Large intestine (tissue), 12 donors: ENCODE results near the gene AKR1A1. TPM values are rescaled to one million over a fixed set of nuclear protein-coding genes. Genes with fewer than 3 reads are reported as not detected.

Experiments
- DNase-seq, 2 donors: peaks; one replicate each; pipeline versions ENCODE4 v3.0.0 to v3.0.0-alpha.2; 2013
- H3K27ac ChIP-seq: one replicate; pipeline ENCODE4 v1.5.1; 2013; ENCODE audit warnings: low read length
- H3K27me3 ChIP-seq: 2 replicates; pipeline ENCODE4 v1.6.1; 2013; ENCODE audit warnings: low read length; ENCODE audit not compliant: control insufficient read depth, insufficient read depth
- H3K36me3 ChIP-seq: 2 replicates; pipeline ENCODE4 v1.6.1; 2013; ENCODE audit warnings: low read length; ENCODE audit not compliant: control insufficient read depth, insufficient read depth
- H3K4me1 ChIP-seq: one replicate; pipeline ENCODE4 v1.6.1; 2013; ENCODE audit warnings: low read length; ENCODE audit not compliant: control insufficient read depth, insufficient read depth
- H3K4me3 ChIP-seq: one replicate; pipeline ENCODE4 v1.5.1; 2013; ENCODE audit warnings: low read length
- H3K9me3 ChIP-seq: one replicate; pipeline ENCODE4 v1.6.1; 2013; ENCODE audit warnings: mild to moderate bottlenecking, low read depth, low read length, moderate library complexity; ENCODE audit not compliant: control insufficient read depth
- WGBS: methylation state at CpG from one replicate; pipeline ENCODE4 v1.1.5; 2013; ENCODE audit warnings: low lambda C conversion rate; ENCODE audit not compliant: insufficient coverage; 5-methylcytosine and 5-hydroxymethylcytosine counted together
- long read RNA-seq, 11 donors: transcript quantifications; one replicate each; lab custom pipeline, GENCODE V29; 2026
- polyA plus RNA-seq: library from polyadenylated mRNA; unstranded; fragments of 120-200 nt; gene quantifications from one replicate; pipeline ENCODE4 v1.2.1, GENCODE V29; 2013

The AKR1A1 gene
- polyA plus RNA-seq: 256 TPM
- long read RNA-seq, donor 1, transcript AKR1A1-201 (9 exons, 1,166 nt): major isoform, 42 of 112 reads
- long read RNA-seq, donor 1, transcript AKR1A1-202 (10 exons, 1,818 nt): minor isoform, 5 of 112 reads
- long read RNA-seq, donor 1, transcript AKR1A1-204 (4 exons, 1,018 nt): minor isoform, 5 of 112 reads
- long read RNA-seq, donor 1, transcript AKR1A1-214 (10 exons, 1,360 nt): minor isoform, 8 of 112 reads
- long read RNA-seq, donor 1, partial matches to known transcripts: 43 of 112 reads
- long read RNA-seq, donor 1, other reads (novel, unspliced or antisense): 0 of 112 reads
- long read RNA-seq, donor 2, transcript AKR1A1-205 (4 exons, 948 nt): minor isoform, 14 of 342 reads
- long read RNA-seq, donor 2, transcript AKR1A1-202 (10 exons, 1,818 nt): minor isoform, 19 of 342 reads
- long read RNA-seq, donor 2, transcript AKR1A1-201 (9 exons, 1,166 nt): major isoform, 77 of 342 reads
- long read RNA-seq, donor 2, transcript AKR1A1-206 (3 exons, 630 nt): minor isoform, 23 of 342 reads
- long read RNA-seq, donor 2, partial matches to known transcripts: 173 of 342 reads
- long read RNA-seq, donor 2, other reads (novel, unspliced or antisense): 6 of 342 reads
- long read RNA-seq, donor 3: 0 reads
- long read RNA-seq, donor 4, partial matches to known transcripts: 0 of 12 reads
- long read RNA-seq, donor 4, other reads (novel, unspliced or antisense): 0 of 12 reads
- long read RNA-seq, donor 5, transcript AKR1A1-202 (10 exons, 1,818 nt): minor isoform, 9 of 94 reads
- long read RNA-seq, donor 5, transcript AKR1A1-206 (3 exons, 630 nt): minor isoform, 8 of 94 reads
- long read RNA-seq, donor 5, transcript AKR1A1-201 (9 exons, 1,166 nt): major isoform, 35 of 94 reads
- long read RNA-seq, donor 5, partial matches to known transcripts: 32 of 94 reads
- long read RNA-seq, donor 5, other reads (novel, unspliced or antisense): 0 of 94 reads
- long read RNA-seq, donor 6, transcript AKR1A1-214 (10 exons, 1,360 nt): minor isoform, 5 of 179 reads
- long read RNA-seq, donor 6, transcript AKR1A1-206 (3 exons, 630 nt): minor isoform, 18 of 179 reads
- long read RNA-seq, donor 6, transcript AKR1A1-202 (10 exons, 1,818 nt): minor isoform, 16 of 179 reads
- long read RNA-seq, donor 6, transcript AKR1A1-201 (9 exons, 1,166 nt): major isoform, 53 of 179 reads
- long read RNA-seq, donor 6, partial matches to known transcripts: 76 of 179 reads
- long read RNA-seq, donor 6, other reads (novel, unspliced or antisense): 0 of 179 reads
- long read RNA-seq, donor 7, transcript AKR1A1-201 (9 exons, 1,166 nt): major isoform, 13 of 59 reads
- long read RNA-seq, donor 7, transcript AKR1A1-206 (3 exons, 630 nt): minor isoform, 7 of 59 reads
- long read RNA-seq, donor 7, transcript AKR1A1-202 (10 exons, 1,818 nt): minor isoform, 6 of 59 reads
- long read RNA-seq, donor 7, transcript AKR1A1-214 (10 exons, 1,360 nt): minor isoform, 6 of 59 reads
- long read RNA-seq, donor 7, partial matches to known transcripts: 19 of 59 reads
- long read RNA-seq, donor 7, other reads (novel, unspliced or antisense): 0 of 59 reads
- long read RNA-seq, donor 8, transcript AKR1A1-214 (10 exons, 1,360 nt): minor isoform, 20 of 266 reads
- long read RNA-seq, donor 8, transcript AKR1A1-202 (10 exons, 1,818 nt): minor isoform, 17 of 266 reads
- long read RNA-seq, donor 8, transcript AKR1A1-206 (3 exons, 630 nt): minor isoform, 13 of 266 reads
- long read RNA-seq, donor 8, transcript AKR1A1-201 (9 exons, 1,166 nt): major isoform, 83 of 266 reads
- long read RNA-seq, donor 8, partial matches to known transcripts: 118 of 266 reads
- long read RNA-seq, donor 8, other reads (novel, unspliced or antisense): 0 of 266 reads
- long read RNA-seq, donor 9, transcript AKR1A1-214 (10 exons, 1,360 nt): minor isoform, 11 of 256 reads
- long read RNA-seq, donor 9, transcript AKR1A1-206 (3 exons, 630 nt): minor isoform, 19 of 256 reads
- long read RNA-seq, donor 9, transcript AKR1A1-201 (9 exons, 1,166 nt): major isoform, 64 of 256 reads
- long read RNA-seq, donor 9, transcript AKR1A1-202 (10 exons, 1,818 nt): minor isoform, 22 of 256 reads
- long read RNA-seq, donor 9, partial matches to known transcripts: 124 of 256 reads
- long read RNA-seq, donor 9, other reads (novel, unspliced or antisense): 0 of 256 reads
- long read RNA-seq, donor 10, transcript AKR1A1-202 (10 exons, 1,818 nt): minor isoform, 11 of 192 reads
- long read RNA-seq, donor 10, transcript AKR1A1-206 (3 exons, 630 nt): minor isoform, 10 of 192 reads
- long read RNA-seq, donor 10, transcript AKR1A1-201 (9 exons, 1,166 nt): major isoform, 78 of 192 reads
- long read RNA-seq, donor 10, transcript AKR1A1-214 (10 exons, 1,360 nt): minor isoform, 11 of 192 reads
- long read RNA-seq, donor 10, partial matches to known transcripts: 72 of 192 reads
- long read RNA-seq, donor 10, other reads (novel, unspliced or antisense): 0 of 192 reads
- long read RNA-seq, donor 11, transcript AKR1A1-206 (3 exons, 630 nt): minor isoform, 8 of 146 reads
- long read RNA-seq, donor 11, transcript AKR1A1-201 (9 exons, 1,166 nt): major isoform, 64 of 146 reads
- long read RNA-seq, donor 11, transcript AKR1A1-214 (10 exons, 1,360 nt): minor isoform, 8 of 146 reads
- long read RNA-seq, donor 11, transcript AKR1A1-202 (10 exons, 1,818 nt): minor isoform, 12 of 146 reads
- long read RNA-seq, donor 11, partial matches to known transcripts: 46 of 146 reads
- long read RNA-seq, donor 11, other reads (novel, unspliced or antisense): 0 of 146 reads

DNA sequence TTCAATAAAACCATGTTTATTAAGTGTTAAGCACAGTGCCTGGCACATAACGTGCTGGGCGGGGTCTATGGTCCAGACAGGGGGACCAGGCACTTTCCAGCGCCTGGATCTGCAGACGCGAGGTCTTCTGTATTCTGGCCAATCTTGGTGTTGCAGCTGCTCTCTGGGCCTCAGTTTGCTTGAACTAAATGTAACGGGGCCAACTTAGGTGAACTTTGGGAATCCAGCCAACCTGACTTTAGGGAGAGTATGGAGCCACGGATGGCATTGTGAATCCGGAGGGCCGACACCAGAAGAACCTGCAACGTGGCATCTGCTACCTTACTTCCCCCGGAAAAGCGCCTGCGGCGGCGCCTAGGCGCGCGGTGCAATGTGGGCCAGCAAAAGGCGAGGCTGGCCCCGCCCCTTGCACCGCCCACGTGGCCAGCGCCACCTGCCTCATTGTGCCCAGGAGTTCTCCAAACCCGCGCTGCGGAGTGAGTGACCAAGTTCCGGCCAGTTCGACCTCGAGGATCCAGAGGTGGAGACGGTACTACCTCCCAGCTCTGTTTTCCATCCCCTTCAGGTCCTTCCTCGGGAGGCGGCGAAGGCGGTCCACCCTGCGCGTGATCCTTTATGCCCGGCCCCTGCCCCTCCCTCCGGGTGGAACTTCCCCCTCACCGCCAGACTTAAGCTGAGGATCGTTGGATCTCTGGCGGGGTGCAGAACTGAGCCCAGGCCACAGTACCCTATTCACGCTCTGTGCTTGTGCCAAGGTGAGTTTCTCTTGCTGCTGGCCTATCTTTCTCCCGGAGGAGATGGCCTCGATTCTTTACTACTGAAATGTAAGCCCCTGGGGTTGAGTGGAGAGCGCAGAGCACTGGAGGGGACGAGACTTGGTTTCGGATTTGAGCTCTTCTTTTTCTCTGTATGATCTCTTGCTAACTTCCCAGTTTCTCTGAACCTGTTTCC lies at the start of gene AKR1A1:
Gene AKR1A1, plus strand, starts transcription at position 426 of the 951 bp plus-strand sequence. CDS start 10,969 bp downstream, outside the sequence.
- Histone ChIP-seq H3K27me3 (no peaks in the 10 kb centered on the region), H3K4me3 (peak within 1 kb of the TSS; percentile 78), H3K27ac (peak within 1 kb of the TSS; percentile 89), H3K4me1 (peaks cover 17% of the 10 kb centered on the region), H3K9me3 (no peaks in the 10 kb centered on the region), H3K36me3 (peaks cover 15% of the 10 kb centered on the region)
- peak; percentile 90 to 97 for DNase-seq
- WGBS: no CpG with 5 or more reads among the region's 47 CpGs

DNA sequence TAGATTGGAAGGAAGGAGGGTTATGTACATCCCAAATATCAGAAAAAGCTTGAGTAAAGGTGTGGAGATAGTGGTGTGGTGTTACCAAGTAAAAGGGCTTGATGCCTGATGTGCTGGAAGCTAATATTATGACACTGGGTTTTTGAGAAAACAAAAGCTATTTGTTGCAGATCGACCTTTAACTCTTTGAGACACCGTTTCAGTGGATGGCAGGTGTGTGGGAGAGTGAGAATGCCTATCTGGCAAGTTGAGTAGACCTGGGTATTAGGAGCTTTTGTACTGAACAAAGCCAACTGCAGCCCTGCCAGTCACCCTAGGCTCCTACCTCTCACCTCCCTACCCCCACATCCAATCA lies 49.1 kb upstream of the AKR1A1 start:
- DNase-seq: no peak
- Histone ChIP-seq H3K9me3 (no peaks in the 10 kb centered on the region), H3K4me3 (no peak overlapping the region), H3K36me3 (no peaks in the 10 kb centered on the region), H3K27me3 (no peaks in the 10 kb centered on the region), H3K27ac (peak overlapping the region; percentile 81), H3K4me1 (peaks cover 11% of the 10 kb centered on the region)
- WGBS: no CpG with 5 or more reads among the region's 2 CpGs

DNA sequence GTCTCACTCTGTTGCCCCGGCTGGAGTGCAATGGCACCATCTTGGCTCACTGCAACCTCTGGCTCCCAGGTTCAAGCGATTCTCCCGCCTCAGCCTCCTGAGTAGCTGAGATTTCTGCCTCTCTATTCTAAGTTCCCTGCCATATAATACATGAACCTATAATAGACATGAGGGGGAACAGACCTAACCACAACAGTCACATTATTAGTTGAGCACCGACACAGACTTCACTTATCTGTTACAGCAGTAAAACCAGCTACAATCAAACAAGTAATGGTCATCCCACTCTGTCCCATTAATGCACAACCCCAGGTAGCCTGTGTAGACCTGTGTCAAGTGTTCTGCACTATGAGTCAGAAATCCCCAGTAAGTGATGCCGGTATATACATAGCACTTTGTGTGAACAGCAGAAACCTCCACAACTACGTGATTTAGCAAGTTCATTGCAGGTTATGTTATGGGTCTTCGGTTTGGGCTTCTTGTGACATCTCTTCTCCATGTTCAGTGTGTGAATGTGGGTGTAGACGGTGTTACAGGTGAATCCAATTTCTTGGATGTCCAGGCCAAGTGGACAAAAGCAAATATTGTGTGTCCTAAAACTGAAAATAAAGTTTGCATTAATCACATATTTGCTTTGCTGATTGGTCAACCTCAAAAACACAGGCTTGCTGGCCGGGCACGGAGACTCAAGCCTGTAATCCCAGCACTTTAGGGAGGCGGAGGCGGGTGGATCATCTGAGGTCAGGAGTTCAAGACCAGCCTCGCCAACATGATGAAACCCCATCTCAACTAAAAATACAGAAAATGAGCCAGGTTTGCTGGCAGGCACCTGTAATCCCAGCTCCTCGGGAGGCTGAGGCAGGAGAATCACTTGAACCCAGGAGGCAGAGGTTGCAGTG lies 46.9 kb upstream of the AKR1A1 start:
- H3K9me3 ChIP-seq: no peaks in the 10 kb centered on the region
- H3K27ac ChIP-seq: no peak overlapping the region
- peaks cover 11% of the 10 kb centered on the region for H3K36me3 ChIP-seq
- peaks cover 11% of the 10 kb centered on the region for H3K4me1 ChIP-seq
- WGBS: 83% methylated on average over 4 of the region's 14 CpGs
- no peak overlapping the region for H3K4me3 ChIP-seq
- no peaks in the 10 kb centered on the region for H3K27me3 ChIP-seq
- no peak for DNase-seq

DNA sequence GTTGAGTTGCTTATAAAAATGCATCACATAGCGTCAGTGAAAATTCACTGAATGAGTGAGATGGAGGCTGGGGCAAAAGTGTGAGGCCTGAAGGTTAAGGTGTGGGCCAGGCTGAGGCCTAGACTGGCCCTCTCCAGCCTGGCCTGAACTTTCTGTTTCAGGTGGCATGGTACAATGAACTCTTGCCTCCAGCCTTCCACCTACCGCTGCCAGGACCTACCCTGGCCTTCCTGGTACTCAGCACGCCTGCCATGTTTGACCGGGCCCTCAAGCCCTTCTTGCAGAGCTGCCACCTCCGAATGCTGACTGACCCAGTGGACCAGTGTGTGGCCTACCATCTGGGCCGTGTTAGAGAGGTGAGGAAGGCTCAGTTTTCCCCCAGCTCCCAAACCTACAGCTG lies 43.4 kb upstream of the AKR1A1 start:
- no peaks in the 10 kb centered on the region for H3K4me1 ChIP-seq
- H3K27me3 ChIP-seq: no peaks in the 10 kb centered on the region
- no peak overlapping the region for H3K27ac ChIP-seq
- peaks cover 44% of the 10 kb centered on the region for H3K36me3 ChIP-seq
- no peaks in the 10 kb centered on the region for H3K9me3 ChIP-seq
- WGBS: 83% methylated on average over 1 of the region's 6 CpGs
- DNase-seq: no peak
- H3K4me3 ChIP-seq: no peak overlapping the region

DNA sequence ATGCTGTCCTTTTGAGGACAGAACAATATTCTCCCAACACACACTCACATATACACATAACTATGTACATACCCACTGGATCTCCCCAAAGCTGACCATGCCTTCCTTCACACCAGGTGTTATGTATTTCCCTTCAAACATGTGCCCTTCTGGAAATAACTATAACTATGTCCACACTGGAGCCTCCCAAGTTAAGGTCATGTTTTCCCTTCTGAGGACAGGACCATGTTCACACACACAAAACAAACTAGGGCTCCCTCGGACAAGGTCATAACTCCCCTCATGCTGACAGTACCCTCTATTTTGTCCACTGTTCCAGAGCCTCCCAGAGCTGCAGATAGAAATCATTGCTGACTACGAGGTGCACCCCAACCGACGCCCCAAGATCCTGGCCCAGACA lies 42.7 kb upstream of the AKR1A1 start:
- H3K27me3 ChIP-seq: no peaks in the 10 kb centered on the region
- H3K27ac ChIP-seq: no peak overlapping the region
- no peaks in the 10 kb centered on the region for H3K9me3 ChIP-seq
- no peak for DNase-seq
- peaks cover 3% of the 10 kb centered on the region for H3K4me1 ChIP-seq
- WGBS: no CpG with 5 or more reads among the region's 4 CpGs
- peaks cover 50% of the 10 kb centered on the region for H3K36me3 ChIP-seq
- no peak overlapping the region for H3K4me3 ChIP-seq

DNA sequence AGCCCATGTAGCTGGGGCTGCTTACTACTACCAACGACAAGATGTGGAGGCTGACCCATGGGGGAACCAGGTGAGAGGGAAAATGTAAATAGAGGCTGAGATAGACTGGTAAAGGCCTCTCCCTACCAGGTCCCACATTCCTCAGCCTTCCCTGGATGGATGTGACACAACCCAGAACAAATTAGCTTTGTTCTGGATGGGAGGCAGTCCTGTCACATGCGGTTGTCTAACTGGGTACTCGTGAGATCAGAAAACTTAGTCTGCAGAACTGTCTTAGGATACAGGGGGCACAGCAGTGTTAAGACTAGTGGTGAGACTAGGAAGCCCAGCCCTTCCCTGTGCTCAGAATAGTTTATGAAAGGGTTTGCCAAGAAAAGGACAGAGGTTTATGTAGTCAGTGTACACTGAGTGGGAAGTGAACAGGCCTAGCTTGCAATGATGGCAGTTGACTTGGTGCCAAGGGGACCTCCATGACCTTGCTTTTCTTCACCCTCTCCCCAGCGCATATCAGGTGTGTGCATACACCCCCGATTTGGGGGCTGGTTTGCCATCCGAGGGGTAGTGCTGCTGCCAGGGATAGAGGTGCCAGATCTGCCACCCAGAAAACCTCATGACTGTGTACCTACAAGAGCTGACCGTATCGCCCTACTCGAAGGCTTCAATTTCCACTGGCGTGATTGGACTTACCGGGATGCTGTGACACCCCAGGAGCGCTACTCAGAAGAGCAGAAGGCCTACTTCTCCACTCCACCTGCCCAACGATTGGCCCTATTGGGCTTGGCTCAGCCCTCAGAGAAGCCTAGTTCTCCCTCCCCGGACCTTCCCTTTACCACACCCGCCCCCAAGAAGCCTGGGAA lies 42.1 kb upstream of the AKR1A1 start:
- H3K36me3 ChIP-seq: peaks cover 56% of the 10 kb centered on the region
- no CpG with 5 or more reads among the region's 15 CpGs for WGBS

More for the DNA sequence above, 42.1 kb upstream of the AKR1A1 start:
- H3K9me3 ChIP-seq: no peaks in the 10 kb centered on the region
- H3K27me3 ChIP-seq: no peaks in the 10 kb centered on the region
- H3K4me1 ChIP-seq: peaks cover 3% of the 10 kb centered on the region
- H3K4me3 ChIP-seq: no peak overlapping the region
- no peak overlapping the region for H3K27ac ChIP-seq
- DNase-seq: no peak
